IgD-negative memory B cell (primary cell): ENCODE data around the gene PROCR. TPM values are rescaled to one million over a fixed set of nuclear protein-coding genes. Genes with fewer than 3 reads are reported as not detected.
"Not testable (repeated sequence)": the region's sequence is repeated elsewhere in the genome, so short reads cannot be mapped to it uniquely, and the experiment has no call there.

ENCODE experiments used
- H3K27ac Mint-ChIP-seq, 3 donors: one replicate each; pipeline ENCODE4 v1.8.0; 2020 to 2022; ENCODE audit warnings: mild to moderate bottlenecking in 3 of 3, mixed read lengths in 3 of 3, moderate library complexity in 1 of 3
- H3K27me3 Mint-ChIP-seq: one replicate; pipeline ENCODE4 v1.8.0; 2021; ENCODE audit warnings: mixed read lengths
- H3K36me3 Mint-ChIP-seq: one replicate; pipeline ENCODE4 v1.8.0; 2020; ENCODE audit warnings: mild to moderate bottlenecking, mixed read lengths
- H3K4me1 Mint-ChIP-seq, 3 donors: one replicate each; pipeline ENCODE4 v1.8.0; 2020 to 2022; ENCODE audit warnings: mixed read lengths in 3 of 3, mild to moderate bottlenecking in 1 of 3
- H3K4me3 Mint-ChIP-seq, 4 donors: one replicate each; pipeline ENCODE4 v1.8.0; 2020 to 2022; ENCODE audit warnings: mild to moderate bottlenecking in 4 of 4, mixed read lengths in 4 of 4, moderate library complexity in 3 of 4
- H3K9me3 Mint-ChIP-seq, 3 donors: one replicate each; pipeline ENCODE4 v1.8.0; 2020 to 2021; ENCODE audit warnings: mixed read lengths in 3 of 3, mild to moderate bottlenecking in 1 of 3
- polyA plus RNA-seq: library from polyadenylated mRNA; unstranded; fragments of 300-500 nt; fragmentation: Illumina TruSeq; gene quantifications from one replicate; pipeline ENCODE4 v1.2.3, GENCODE V29; 2021

PROCR gene
- polyA plus RNA-seq, 1 donor from 2014 or later, result not detected

- no peak overlapping the region for H3K4me3 Mint-ChIP-seq
- no peak overlapping the region for H3K27ac Mint-ChIP-seq
- peaks cover 2 to 18% (median 9%) of the 10 kb centered on the region in 3 donors for H3K9me3 Mint-ChIP-seq
- no peaks in the 10 kb centered on the region for H3K27me3 Mint-ChIP-seq
- H3K36me3 Mint-ChIP-seq, result peaks cover 10% of the 10 kb centered on the region
- H3K4me1 Mint-ChIP-seq, result no peaks in the 10 kb centered on the region
Observed at GRCh38 chr20:35199740-35200139, 27.9 kb downstream of the PROCR start.

GRCh38 chr20:35200267-35200666, 28.4 kb downstream of the PROCR start:
- no peaks in the 10 kb centered on the region for H3K4me1 Mint-ChIP-seq
- H3K27ac Mint-ChIP-seq, result no peak overlapping the region
- H3K9me3 Mint-ChIP-seq, result peaks cover 2 to 18% (median 9%) of the 10 kb centered on the region in 3 donors
- H3K36me3 Mint-ChIP-seq, result peaks cover 10% of the 10 kb centered on the region
- H3K27me3 Mint-ChIP-seq, result no peaks in the 10 kb centered on the region
- no peak overlapping the region for H3K4me3 Mint-ChIP-seq

GRCh38 chr20:35201467-35201866, 29.6 kb downstream of the PROCR start:
- not testable (repeated sequence) for H3K4me3 Mint-ChIP-seq, H3K27me3 Mint-ChIP-seq, H3K36me3 Mint-ChIP-seq, H3K4me1 Mint-ChIP-seq, H3K27ac Mint-ChIP-seq
- peaks cover 2 to 16% (median 7%) of the 10 kb centered on the region in 3 donors for H3K9me3 Mint-ChIP-seq

- H3K4me1 Mint-ChIP-seq, result no peaks in the 10 kb centered on the region
- no peaks in the 10 kb centered on the region for H3K9me3 Mint-ChIP-seq
- H3K27me3 Mint-ChIP-seq, result no peaks in the 10 kb centered on the region
- H3K27ac Mint-ChIP-seq, result no peak overlapping the region
- H3K36me3 Mint-ChIP-seq, result no peaks in the 10 kb centered on the region
- no peak overlapping the region for H3K4me3 Mint-ChIP-seq
Observed at GRCh38 chr20:35206802-35207201, 34.9 kb downstream of the PROCR start.

- Mint-ChIP-seq H3K4me1 (no peaks in the 10 kb centered on the region), H3K4me3 (no peak overlapping the region), H3K9me3 (no peaks in the 10 kb centered on the region), H3K36me3 (peaks cover 2% of the 10 kb centered on the region), H3K27me3 (no peaks in the 10 kb centered on the region), H3K27ac (no peak overlapping the region)
Observed at GRCh38 chr20:35207950-35208611, 36.2 kb downstream of the PROCR start.

GRCh38 chr20:35215066-35215956, 43.4 kb downstream of the PROCR start:
- Mint-ChIP-seq H3K27ac (no peak overlapping the region), H3K36me3 (peaks cover 22% of the 10 kb centered on the region), H3K9me3 (no peaks in the 10 kb centered on the region), H3K27me3 (no peaks in the 10 kb centered on the region), H3K4me3 (no peak overlapping the region), H3K4me1 (peaks cover 0 to 1% (median 0%) of the 10 kb centered on the region in 3 donors)

- Mint-ChIP-seq H3K4me3 (no peak overlapping the region), H3K4me1 (peaks cover 0 to 1% (median 0%) of the 10 kb centered on the region in 3 donors), H3K9me3 (peaks cover 0 to 2% (median 0%) of the 10 kb centered on the region in 3 donors), H3K27ac (no peak overlapping the region), H3K36me3 (peaks cover 22% of the 10 kb centered on the region), H3K27me3 (no peaks in the 10 kb centered on the region)
Observed at GRCh38 chr20:35216541-35216940, 44.7 kb downstream of the PROCR start.

GRCh38 chr20:35223941-35224340, 52.1 kb downstream of the PROCR start:
- Mint-ChIP-seq H3K4me3 (no peak overlapping the region), H3K9me3 (peaks cover 0 to 2% (median 0%) of the 10 kb centered on the region in 3 donors), H3K4me1 (peaks cover 4 to 6% (median 4%) of the 10 kb centered on the region in 3 donors), H3K27ac (no peak overlapping the region), H3K27me3 (peaks cover 24% of the 10 kb centered on the region), H3K36me3 (peaks cover 11% of the 10 kb centered on the region)

GRCh38 chr20:35224536-35224935, 52.7 kb downstream of the PROCR start:
- Mint-ChIP-seq H3K36me3 (peaks cover 7% of the 10 kb centered on the region), H3K4me3 (no peak overlapping the region), H3K4me1 (peaks cover 4 to 6% (median 4%) of the 10 kb centered on the region in 3 donors), H3K9me3 (peaks cover 0 to 4% (median 0%) of the 10 kb centered on the region in 3 donors), H3K27ac (no peak overlapping the region), H3K27me3 (peaks cover 30% of the 10 kb centered on the region)

GRCh38 chr20:35225319-35226125, 53.6 kb downstream of the PROCR start:
- Mint-ChIP-seq H3K4me3 (peak overlapping the region in 3 of 4 donors; percentile 52 to 86 (median 85)), H3K36me3 (peaks cover 7% of the 10 kb centered on the region), H3K9me3 (peaks cover 0 to 4% (median 0%) of the 10 kb centered on the region in 3 donors), H3K27me3 (peaks cover 31% of the 10 kb centered on the region), H3K27ac (no peak overlapping the region), H3K4me1 (peaks cover 4 to 6% (median 4%) of the 10 kb centered on the region in 3 donors)

- peaks cover 7% of the 10 kb centered on the region for H3K36me3 Mint-ChIP-seq
Observed at GRCh38 chr20:35226126-35226883, 54.4 kb downstream of the PROCR start, which contains the start of gene MMP24. Gene MMP24 (plus strand): TSS chr20:35226690. CDS start chr20:35226739, 49 bp downstream.

More at GRCh38 chr20:35226126-35226883, 54.4 kb downstream of the PROCR start, which contains the start of gene MMP24:
- Mint-ChIP-seq H3K27me3 (peaks cover 35% of the 10 kb centered on the region), H3K27ac (no peak within 1 kb of the TSS), H3K4me1 (peaks cover 4 to 6% (median 4%) of the 10 kb centered on the region in 3 donors), H3K4me3 (peak within 1 kb of the TSS; percentile 31 to 88 (median 72)), H3K9me3 (peaks cover 0 to 2% (median 0%) of the 10 kb centered on the region in 3 donors)
